ENCODE data around the gene TNFAIP3. TPM values are rescaled to one million over a fixed set of nuclear protein-coding genes. Genes with fewer than 3 reads are reported as not detected.

The TNFAIP3 gene
- total and polyA plus RNA-seq, 2 of the 8 experiments (the other 6 are each of a cell fraction or from before 2014, with no cell fraction given): 1.6 to 2.0 TPM

DNA sequence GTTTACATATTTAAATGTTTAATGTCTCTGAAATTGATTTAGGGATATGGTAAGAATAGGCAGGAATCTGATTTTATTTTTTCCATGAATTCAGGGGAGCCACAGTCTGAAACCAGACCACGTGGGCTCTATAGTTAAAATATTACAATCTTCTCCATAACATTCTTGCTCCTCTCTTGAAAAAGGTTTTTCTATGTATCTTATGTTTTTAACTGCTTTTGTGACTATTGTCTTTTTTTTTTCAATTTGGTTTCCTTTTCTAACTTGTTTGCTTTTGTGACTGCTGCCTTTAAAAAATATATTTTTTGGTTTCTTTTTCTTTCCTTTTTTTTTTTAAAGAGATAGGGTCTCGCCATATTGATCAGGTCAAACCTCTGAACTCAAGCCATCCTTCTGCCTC is 40.1 kb downstream of the TNFAIP3 start (continued):
- TF ChIP-seq USF2 (IDR thresholded peaks at IDR 0.05; ENCODE audit: low read length) (no peak), ZNF274 (IDR thresholded peaks at IDR 0.05; ENCODE audit: borderline replicate concordance, extremely low read depth, low read length) (no peak), HDAC2 (IDR thresholded peaks at IDR 0.05; ENCODE audit: borderline replicate concordance in 1 of 2, low read depth in 2 of 2, low read length in 2 of 2) (no peak), SP1 (IDR thresholded peaks at IDR 0.05; ENCODE audit: low read depth, low read length) (no peak)
